ENCODE measurements around the gene IDH1. TPM values are rescaled to one million over a fixed set of nuclear protein-coding genes. Genes with fewer than 3 reads are reported as not detected.

The IDH1 gene
- total and polyA plus RNA-seq, 2 of the 8 experiments (the other 6 are each of a cell fraction or from before 2014, with no cell fraction given), result 174 to 398 TPM

GRCh38 chr2:208253600-208254117 lies 1.2 kb downstream of the IDH1 start (continued):
- TF ChIP-seq RBBP5 (IDR thresholded peaks at IDR 0.05; ENCODE audit: borderline replicate concordance, low read depth, low read length), result no peak

Measured in H1 (cell line).